ENCODE data around the gene TMEM232. TPM values are rescaled to one million over a fixed set of nuclear protein-coding genes. Genes with fewer than 3 reads are reported as not detected.
"Not testable (repeated sequence)": the region's sequence is repeated elsewhere in the genome, so short reads cannot be mapped to it uniquely, and the experiment has no call there.

TMEM232 gene
- total RNA-seq: 1 to 10 TPM; 2.4 to 2.5 TPM
- long read RNA-seq, donor 1: 0 reads
- long read RNA-seq, donor 2: 0 reads

GRCh38 chr5:110726249-110727024, at the start of gene TMEM232:
TSS of gene TMEM232 (minus strand) at chr5:110726671. CDS start at chr5:110667352, 59,319 bp downstream.
- intact Hi-C loops (cut with DNase I): no loop called here
- peak; percentile 84 for DNase-seq (ENCODE audit: low spot score)

DNA sequence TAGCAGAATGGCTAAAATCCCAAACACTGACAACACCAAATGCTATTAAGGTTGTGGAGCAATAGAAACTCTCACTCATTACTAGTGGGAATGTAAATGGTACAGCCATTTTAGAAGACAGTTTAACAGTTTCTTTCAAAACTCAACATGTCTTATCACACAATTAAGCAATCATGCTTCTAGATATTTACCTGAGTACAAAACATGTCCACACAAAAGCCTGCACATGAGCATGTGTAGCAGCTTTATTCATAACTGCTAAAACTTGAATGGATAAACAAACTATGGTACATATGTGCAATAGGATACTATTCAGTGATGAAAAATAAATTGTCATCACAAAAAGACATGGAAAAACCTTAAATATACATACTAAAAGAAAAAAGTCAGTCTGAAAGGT, 43.8 kb upstream of the TMEM232 start:
- no peak for DNase-seq (ENCODE audit: low spot score)
- intact Hi-C loops (cut with DNase I): no loop called here

DNA sequence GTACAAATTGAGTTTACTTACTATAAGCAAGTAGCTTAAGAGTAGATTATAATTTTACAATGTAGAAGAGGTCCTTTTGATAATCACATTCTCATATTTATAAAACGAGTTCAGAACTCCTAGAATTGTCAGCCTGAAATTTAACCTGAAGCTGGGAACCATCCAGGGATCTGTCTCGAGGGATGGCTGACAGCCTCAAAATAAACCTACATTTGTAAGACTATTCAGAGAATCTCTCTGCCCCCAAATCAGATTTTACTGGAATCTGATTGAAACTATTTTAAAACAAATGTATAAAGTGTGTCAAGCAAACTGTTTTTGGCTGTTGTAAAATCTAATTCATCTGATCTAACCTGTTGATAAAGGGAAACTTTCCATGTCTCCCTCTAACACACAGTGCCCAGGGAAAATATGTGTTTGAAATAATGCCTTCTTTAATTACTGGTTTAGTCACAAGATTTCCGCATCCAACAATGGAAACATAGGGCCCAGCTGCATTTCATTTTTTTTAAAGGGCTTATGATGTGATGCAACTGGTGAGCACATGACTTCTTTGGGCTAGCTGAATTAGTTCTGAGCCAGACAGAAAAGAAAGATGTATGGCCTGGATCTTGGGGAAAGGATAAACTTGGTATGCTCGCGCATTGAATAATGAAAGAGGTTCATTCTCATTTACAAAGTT, 42.7 kb upstream of the TMEM232 start:
- DNase-seq (ENCODE audit: low spot score): no peak
- intact Hi-C loops (cut with DNase I): loop anchor here in 1 of 2 donors (10.0 kb wide), 1 partner anchor 326 kb away; the partner anchor contains the start of gene WDR36

- intact Hi-C loops (cut with DNase I): loop anchor here in 1 of 2 donors (10.0 kb wide), 1 partner anchor 327 kb away; the partner anchor contains the start of gene WDR36
- no peak for DNase-seq (ENCODE audit: low spot score)
Observed at GRCh38 chr5:110768138-110768860, 41.8 kb upstream of the TMEM232 start.

DNA sequence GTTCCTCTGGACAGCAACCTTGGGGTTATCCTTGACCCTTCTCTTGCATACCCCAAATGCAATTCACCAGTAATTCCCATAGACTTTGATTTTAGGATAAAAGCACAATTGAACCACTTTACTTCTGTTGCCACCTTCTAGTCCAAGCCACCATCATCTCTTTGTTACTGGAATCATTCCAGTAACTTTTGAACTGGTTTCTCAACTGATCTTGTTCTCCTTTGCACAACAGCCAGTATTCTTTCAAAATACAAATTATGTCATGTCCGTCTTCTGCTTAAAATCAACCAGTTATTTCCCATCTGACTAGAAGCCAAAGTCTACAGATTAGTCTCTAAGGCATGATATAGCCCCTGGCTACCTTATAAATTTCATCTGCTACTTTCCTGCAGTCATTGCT, 33.7 kb upstream of the TMEM232 start:
- intact Hi-C loops (cut with DNase I): loop anchor here in 1 of 2 donors (10.0 kb wide), 1 partner anchor 335 kb away; the partner anchor contains the start of gene WDR36
- DNase-seq (ENCODE audit: low spot score): no peak

DNA sequence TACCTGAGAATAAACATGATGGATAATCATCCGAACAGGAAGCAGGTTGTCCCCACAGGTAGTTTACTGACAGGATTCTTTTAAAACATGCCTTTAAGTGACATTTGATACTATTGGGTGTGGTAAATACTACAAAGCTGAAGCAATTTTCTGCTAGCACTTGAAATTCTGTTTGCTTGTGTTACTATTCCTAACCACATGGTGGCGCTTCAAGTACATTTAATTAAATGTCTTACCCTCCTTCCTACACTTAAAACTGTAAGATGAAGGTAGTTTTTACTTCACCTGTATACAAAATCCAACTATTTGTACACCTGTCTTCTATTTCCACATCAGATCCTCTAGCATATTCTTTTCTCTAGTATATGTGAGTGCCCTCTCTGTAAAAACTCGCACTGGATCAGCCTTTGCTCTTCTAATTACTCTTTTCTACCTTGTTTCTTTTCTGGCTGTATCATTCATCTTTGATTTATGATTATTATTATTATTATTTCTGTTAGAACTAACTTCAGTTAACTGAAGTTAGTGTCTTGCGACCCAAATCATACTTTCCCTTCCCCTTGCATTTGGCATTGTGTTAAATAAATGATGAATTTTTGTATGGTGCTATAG, 30.8 kb upstream of the TMEM232 start:
- DNase-seq (ENCODE audit: low spot score): no peak
- intact Hi-C loops (cut with DNase I): no loop called here

GRCh38 chr5:110754181-110754580, 27.7 kb upstream of the TMEM232 start:
- DNase-seq (ENCODE audit: low spot score): no peak
- intact Hi-C loops (cut with DNase I): no loop called here

DNA sequence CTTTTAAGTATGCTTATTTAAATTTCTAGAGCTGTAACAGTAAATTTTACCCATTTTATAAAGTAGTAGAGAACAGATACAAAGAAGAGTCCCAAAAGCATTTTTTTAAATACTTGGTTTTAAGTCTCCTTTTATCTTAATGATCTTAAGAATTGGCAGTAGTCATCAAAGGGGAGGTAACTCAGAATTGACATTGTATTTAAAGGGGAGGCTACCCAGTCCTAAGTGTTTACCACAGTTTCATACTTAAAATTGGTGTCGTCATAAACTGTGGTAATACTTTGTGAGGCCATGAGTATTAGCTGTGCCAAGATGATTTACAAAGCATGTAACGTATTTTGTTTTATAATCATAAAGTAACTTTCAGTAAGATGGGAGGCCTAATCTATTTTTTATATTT, 27.1 kb upstream of the TMEM232 start:
- intact Hi-C loops (cut with DNase I): no loop called here
- DNase-seq (ENCODE audit: low spot score): no peak

DNA sequence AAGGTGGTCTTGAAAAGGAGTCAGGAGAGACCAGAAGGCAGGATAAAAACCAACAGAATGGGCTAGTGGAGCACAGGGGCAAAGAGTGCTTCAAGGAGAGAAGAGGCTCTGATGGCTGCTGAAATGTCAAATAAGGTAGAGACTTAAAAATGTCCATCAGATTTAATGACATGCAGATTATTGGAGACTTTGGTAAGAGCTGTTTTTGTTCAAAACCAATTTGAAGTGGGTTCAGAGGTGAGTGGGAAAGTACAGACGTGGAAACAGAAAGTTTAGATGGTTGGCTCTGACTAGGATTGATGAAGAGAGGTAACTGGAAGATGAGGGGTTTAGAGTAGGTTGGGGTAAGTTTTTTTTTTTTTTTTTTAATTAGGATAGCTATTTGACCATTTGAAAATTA, 26.5 kb upstream of the TMEM232 start:
- DNase-seq (ENCODE audit: low spot score): no peak
- intact Hi-C loops (cut with DNase I): no loop called here

- no peak for DNase-seq (ENCODE audit: low spot score)
- intact Hi-C loops (cut with DNase I): no loop called here
Observed at GRCh38 chr5:110751902-110752762, 25.7 kb upstream of the TMEM232 start.

- DNase-seq (ENCODE audit: low spot score): peak; percentile 95
- intact Hi-C loops (cut with DNase I): no loop called here
Observed at GRCh38 chr5:110738812-110739651, 12.6 kb upstream of the TMEM232 start, which contains the start of gene SLC25A46. TSS of gene SLC25A46 (plus strand) at chr5:110739007. CDS start at chr5:110739120, 113 bp downstream.

GRCh38 chr5:110738503-110738811, 12.0 kb upstream of the TMEM232 start:
- intact Hi-C loops (cut with DNase I): no loop called here
- DNase-seq (ENCODE audit: low spot score): no peak

- DNase-seq (ENCODE audit: low spot score): no peak
- intact Hi-C loops (cut with DNase I): no loop called here
Observed at GRCh38 chr5:110736753-110737152, 10.3 kb upstream of the TMEM232 start.

DNA sequence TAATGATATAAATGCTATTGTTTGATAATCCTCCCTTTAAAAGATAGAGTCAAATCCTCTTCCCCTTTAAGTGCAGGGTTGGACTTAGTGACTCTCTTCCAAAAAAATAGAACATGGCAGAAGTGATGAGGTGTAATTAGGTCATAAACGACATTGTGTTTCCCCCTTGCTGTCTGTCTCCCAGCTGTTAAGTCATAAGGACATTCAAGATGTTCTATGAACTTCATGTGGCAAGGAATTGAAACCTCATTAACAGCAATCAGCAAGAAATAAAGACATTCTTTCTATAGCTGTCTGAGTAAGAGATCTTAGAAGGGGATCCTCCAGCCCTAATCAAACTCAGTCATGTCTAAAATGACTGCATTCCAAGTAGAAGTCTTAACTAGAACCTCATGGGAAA, 9.1 kb upstream of the TMEM232 start:
- intact Hi-C loops (cut with DNase I): no loop called here

DNA sequence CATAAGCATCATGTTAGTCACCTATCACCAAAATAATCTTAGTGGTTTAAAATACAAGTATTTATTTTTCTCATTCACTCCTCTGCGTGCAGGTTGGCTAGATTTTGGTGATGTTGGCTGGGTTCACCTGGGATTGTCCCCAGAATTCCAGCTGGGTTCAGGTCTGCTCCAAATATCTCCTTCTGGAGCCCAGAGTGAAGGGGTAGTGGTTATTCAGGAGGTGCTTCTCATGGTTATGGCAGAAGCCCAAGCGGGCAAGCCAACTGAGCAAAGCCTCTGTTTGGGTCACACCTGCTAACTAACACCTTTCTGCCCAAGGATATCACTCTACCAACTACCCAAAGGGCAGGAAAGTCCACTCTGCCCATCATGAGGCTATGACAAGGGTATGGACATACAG, 7.6 kb upstream of the TMEM232 start:
- no peak for DNase-seq (ENCODE audit: low spot score)
- intact Hi-C loops (cut with DNase I): no loop called here

More for the DNA sequence above, 9.1 kb upstream of the TMEM232 start:
- no peak for DNase-seq (ENCODE audit: low spot score)

GRCh38 chr5:110731499-110731898, 5.0 kb upstream of the TMEM232 start:
- intact Hi-C loops (cut with DNase I): not testable (repeated sequence)
- peak; percentile 64 for DNase-seq (ENCODE audit: low spot score)

DNA sequence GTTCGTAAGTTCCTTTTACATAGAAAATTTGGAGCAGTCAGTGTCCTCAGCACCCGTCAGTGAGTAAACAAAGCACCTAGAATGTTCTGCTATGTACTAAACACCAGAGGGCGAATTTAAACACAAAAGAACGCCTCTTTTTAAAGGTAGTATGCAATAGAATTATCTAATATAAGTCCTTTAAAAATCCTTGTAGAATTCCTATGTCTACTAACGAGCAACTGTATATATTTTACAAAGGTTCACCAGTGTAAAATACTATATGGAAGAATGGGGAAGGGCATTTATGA, 499 bp upstream of the TMEM232 start:
- intact Hi-C loops (cut with DNase I): no loop called here
- no peak for DNase-seq (ENCODE audit: low spot score)

DNA sequence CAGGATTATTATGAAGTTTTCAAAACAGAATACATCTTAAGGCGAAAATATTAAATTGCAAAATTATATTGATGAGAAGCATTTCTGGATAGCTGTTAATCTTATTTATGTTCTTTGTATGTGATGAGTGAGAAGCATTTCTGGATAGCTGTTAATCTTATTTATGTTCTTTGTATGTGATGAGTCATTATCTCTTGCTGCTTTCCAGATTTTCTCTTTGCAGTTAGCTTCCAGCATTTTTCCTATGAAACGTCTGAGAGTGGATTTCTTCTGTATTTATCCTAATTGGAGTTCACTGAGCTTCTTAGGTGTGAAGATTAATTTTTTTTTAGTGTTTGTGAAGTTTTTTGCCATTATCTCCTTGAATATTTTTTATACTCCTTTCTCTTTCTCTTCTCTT, 8.2 kb downstream of the TMEM232 start:
- intact Hi-C loops (cut with DNase I): no loop called here
- no peak for DNase-seq (ENCODE audit: low spot score)
